ENCODE measurements around the gene CCNJL. TPM values are rescaled to one million over a fixed set of nuclear protein-coding genes. Genes with fewer than 3 reads are reported as not detected.

Gene CCNJL
- total and polyA plus RNA-seq, 7 donors, result 0.04 to 1.3 (median 0.29) TPM; not detected in 1

DNA sequence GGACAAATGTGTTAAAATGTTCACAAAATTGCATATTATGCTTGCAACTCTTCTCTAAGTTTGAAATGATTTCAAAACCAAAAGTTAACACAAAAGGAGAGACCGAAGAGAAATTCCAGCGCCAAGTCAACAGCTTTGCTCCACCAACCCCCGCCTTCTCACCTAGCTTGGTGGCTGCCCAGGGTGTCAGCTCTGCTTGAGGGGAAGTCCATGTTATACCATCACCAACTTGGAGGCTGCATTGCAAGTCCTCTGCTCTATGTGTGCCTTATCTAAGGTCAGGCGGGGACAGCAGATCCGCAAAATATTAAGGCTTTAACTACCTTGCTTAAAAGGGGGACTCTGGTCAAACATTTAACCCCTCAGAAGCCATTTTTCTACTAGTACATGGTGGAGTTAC, 14.6 kb downstream of the CCNJL start:
- no peaks in the 10 kb centered on the region for H3K27me3 ChIP-seq (ENCODE audit: insufficient read depth in 3 of 3, low read length in 2 of 3)
- DNase-seq, result no peak

GRCh38 chr5:160297004-160297403, 15.4 kb downstream of the CCNJL start:
- TF ChIP-seq CTCF (IDR thresholded peaks at IDR 0.05), result no peak
- intact Hi-C loops (cut with DNase I), result no loop called here
- DNase-seq (no peak), ATAC-seq (no peak)
- no peak overlapping the region for H3K4me3 ChIP-seq
- no peaks in the 10 kb centered on the region for H3K9me3 ChIP-seq
- H3K27ac ChIP-seq, result no peak overlapping the region
- no peaks in the 10 kb centered on the region for H3K4me1 ChIP-seq
- WGBS, 3 donors, result 93 to 100% (median 100%) methylated on average over 1 of the region's 1 CpG
- no peaks in the 10 kb centered on the region for H3K36me3 ChIP-seq (ENCODE audit: insufficient read depth in 1 of 2, low read depth in 1 of 2)
- H3K27me3 ChIP-seq (ENCODE audit: insufficient read depth in 3 of 3, low read length in 2 of 3), result no peaks in the 10 kb centered on the region

More for the DNA sequence above, 14.6 kb downstream of the CCNJL start:
- no peak for TF ChIP-seq CTCF (IDR thresholded peaks at IDR 0.05)
- Histone ChIP-seq H3K4me3 (no peak overlapping the region), H3K4me1 (no peaks in the 10 kb centered on the region), H3K36me3 (ENCODE audit: insufficient read depth in 1 of 2, low read depth in 1 of 2) (no peaks in the 10 kb centered on the region), H3K9me3 (no peaks in the 10 kb centered on the region), H3K27ac (no peak overlapping the region)
- intact Hi-C loops (cut with DNase I), result no loop called here
- 89 to 92% (median 91%) methylated on average over 5 of the region's 5 CpGs for WGBS, 3 donors
- ATAC-seq, result no peak

GRCh38 chr5:160296496-160296895, 15.9 kb downstream of the CCNJL start:
- Histone ChIP-seq H3K4me3 (no peak overlapping the region), H3K9me3 (no peaks in the 10 kb centered on the region), H3K4me1 (no peaks in the 10 kb centered on the region), H3K27me3 (ENCODE audit: insufficient read depth in 3 of 3, low read length in 2 of 3) (no peaks in the 10 kb centered on the region), H3K36me3 (ENCODE audit: insufficient read depth in 1 of 2, low read depth in 1 of 2) (no peaks in the 10 kb centered on the region), H3K27ac (no peak overlapping the region)
- DNase-seq (no peak), ATAC-seq (no peak)
- TF ChIP-seq CTCF (IDR thresholded peaks at IDR 0.05), result no peak
- intact Hi-C loops (cut with DNase I), result no loop called here
- 95 to 100% (median 96%) methylated on average over 4 of the region's 4 CpGs for WGBS, 3 donors

- DNase-seq (no peak), ATAC-seq (peak in 1 of 4 donors; percentile 77)
Measured at GRCh38 chr5:160293901-160294561, 18.3 kb downstream of the CCNJL start.

More at GRCh38 chr5:160293901-160294561, 18.3 kb downstream of the CCNJL start:
- no peak overlapping the region for H3K27ac ChIP-seq
- H3K4me1 ChIP-seq, result no peaks in the 10 kb centered on the region
- no peak for TF ChIP-seq CTCF (IDR thresholded peaks at IDR 0.05)
- 64 to 69% (median 66%) methylated on average over 13 of the region's 13 CpGs for WGBS, 3 donors
- no peaks in the 10 kb centered on the region for H3K36me3 ChIP-seq (ENCODE audit: insufficient read depth in 1 of 2, low read depth in 1 of 2)
- no peaks in the 10 kb centered on the region for H3K9me3 ChIP-seq
- intact Hi-C loops (cut with DNase I), result no loop called here
- no peaks in the 10 kb centered on the region for H3K27me3 ChIP-seq (ENCODE audit: insufficient read depth in 3 of 3, low read length in 2 of 3)
- H3K4me3 ChIP-seq, result no peak overlapping the region

Data from psoas muscle (tissue), 8 donors.